Chondrocyte (in vitro differentiated cells): ENCODE data around the gene CNTF. TPM values are rescaled to one million over a fixed set of nuclear protein-coding genes. Genes with fewer than 3 reads are reported as not detected.

ENCODE experiments used
- DNase-seq: peaks from one replicate; pipeline ENCODE4 v3.0.0; 2021; ENCODE audit warnings: mixed read lengths, low spot score
- H3K27ac Mint-ChIP-seq: one replicate; pipeline ENCODE4 v1.8.0; 2021; ENCODE audit warnings: mild to moderate bottlenecking, moderate library complexity, mixed read lengths; ENCODE audit not compliant: unreplicated experiment
- H3K27me3 Mint-ChIP-seq: 2 replicates; pipeline ENCODE4 v1.8.0; 2021; ENCODE audit warnings: low read depth, mixed read lengths
- H3K36me3 Mint-ChIP-seq: 2 replicates; pipeline ENCODE4 v1.8.0; 2021; ENCODE audit warnings: low read depth, mixed read lengths
- H3K4me1 Mint-ChIP-seq: 2 replicates; pipeline ENCODE4 v1.8.0; 2021; ENCODE audit warnings: low read depth, mild to moderate bottlenecking, mixed read lengths
- H3K4me3 Mint-ChIP-seq: one replicate; pipeline ENCODE4 v1.8.0; 2021; ENCODE audit warnings: mild to moderate bottlenecking, moderate library complexity, mixed read lengths; ENCODE audit not compliant: unreplicated experiment
- H3K9me3 Mint-ChIP-seq: 2 replicates; pipeline ENCODE4 v1.8.0; 2021; ENCODE audit warnings: low read depth, mixed read lengths
- total RNA-seq: library from RNA; stranded (reverse); gene quantifications from 3 replicates; pipeline ENCODE4 v1.2.1, GENCODE V29; 2021
- TF ChIP-seq, protein P1 (sequence below): fragments of 200-600 bp; sonication (generic); IDR thresholded peaks from 2 replicates; pipeline ENCODE4 v1.5.0; 2021; ENCODE audit warnings: antibody characterized with exemption, mild to moderate bottlenecking, moderate library complexity

The CNTF gene
- total RNA-seq, 1 donor from 2014 or later = 0.92 TPM

GRCh38 chr11:58626934-58627483 is 4.5 kb downstream of the CNTF start:
- Mint-ChIP-seq H3K36me3 (peaks cover 22% of the 10 kb centered on the region), H3K4me3 (no peak overlapping the region), H3K27ac (peak overlapping the region; percentile 82), H3K9me3 (no peaks in the 10 kb centered on the region), H3K4me1 (peaks cover 22% of the 10 kb centered on the region), H3K27me3 (no peaks in the 10 kb centered on the region)
- TF ChIP-seq, protein P1, sequence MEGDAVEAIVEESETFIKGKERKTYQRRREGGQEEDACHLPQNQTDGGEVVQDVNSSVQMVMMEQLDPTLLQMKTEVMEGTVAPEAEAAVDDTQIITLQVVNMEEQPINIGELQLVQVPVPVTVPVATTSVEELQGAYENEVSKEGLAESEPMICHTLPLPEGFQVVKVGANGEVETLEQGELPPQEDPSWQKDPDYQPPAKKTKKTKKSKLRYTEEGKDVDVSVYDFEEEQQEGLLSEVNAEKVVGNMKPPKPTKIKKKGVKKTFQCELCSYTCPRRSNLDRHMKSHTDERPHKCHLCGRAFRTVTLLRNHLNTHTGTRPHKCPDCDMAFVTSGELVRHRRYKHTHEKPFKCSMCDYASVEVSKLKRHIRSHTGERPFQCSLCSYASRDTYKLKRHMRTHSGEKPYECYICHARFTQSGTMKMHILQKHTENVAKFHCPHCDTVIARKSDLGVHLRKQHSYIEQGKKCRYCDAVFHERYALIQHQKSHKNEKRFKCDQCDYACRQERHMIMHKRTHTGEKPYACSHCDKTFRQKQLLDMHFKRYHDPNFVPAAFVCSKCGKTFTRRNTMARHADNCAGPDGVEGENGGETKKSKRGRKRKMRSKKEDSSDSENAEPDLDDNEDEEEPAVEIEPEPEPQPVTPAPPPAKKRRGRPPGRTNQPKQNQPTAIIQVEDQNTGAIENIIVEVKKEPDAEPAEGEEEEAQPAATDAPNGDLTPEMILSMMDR = no peak
- no peak for DNase-seq

DNA sequence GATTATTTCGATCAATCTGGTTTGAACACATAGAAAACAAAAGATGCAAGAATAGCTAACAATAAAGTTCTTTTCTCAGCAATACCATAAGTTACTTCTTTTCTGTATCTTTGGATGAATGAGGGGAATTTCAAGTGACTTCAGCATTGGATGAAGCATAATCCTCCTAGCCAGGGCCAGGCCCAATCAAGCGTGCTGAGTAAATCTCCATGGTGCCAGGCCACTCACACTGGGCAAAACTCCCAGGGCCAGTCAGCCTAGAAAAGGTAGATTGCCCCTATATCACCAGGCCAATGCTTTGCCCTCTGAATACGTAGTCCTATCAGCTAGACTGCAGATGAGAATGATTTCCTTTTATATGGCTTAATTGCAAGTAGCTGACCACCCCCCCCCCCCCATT is 6.0 kb downstream of the CNTF start:
- DNase-seq = no peak
- TF ChIP-seq, protein P1 = no peak
- no peaks in the 10 kb centered on the region for H3K27me3 Mint-ChIP-seq
- peaks cover 19% of the 10 kb centered on the region for H3K4me1 Mint-ChIP-seq
- peaks cover 14% of the 10 kb centered on the region for H3K36me3 Mint-ChIP-seq
- H3K4me3 Mint-ChIP-seq = no peak overlapping the region
- H3K27ac Mint-ChIP-seq = no peak overlapping the region
- H3K9me3 Mint-ChIP-seq = no peaks in the 10 kb centered on the region

DNA sequence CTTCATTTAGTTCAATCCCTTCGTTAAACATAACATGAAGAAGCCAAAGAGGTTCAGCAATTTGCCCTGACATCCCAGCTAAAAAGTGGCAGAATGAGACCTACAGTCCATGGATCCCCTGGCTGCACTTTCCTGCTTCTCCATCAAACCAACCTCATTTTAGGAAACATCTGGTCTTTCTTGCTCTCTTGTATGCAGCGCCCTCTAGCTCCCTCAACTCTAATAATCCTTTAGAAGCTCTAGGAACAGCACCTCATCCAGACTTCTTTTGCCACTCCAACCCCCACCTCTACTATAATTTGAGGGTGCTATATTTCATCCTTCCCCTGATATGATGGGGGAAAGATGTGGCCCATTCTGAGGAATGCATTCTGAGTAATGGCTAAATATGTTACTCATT is 7.4 kb downstream of the CNTF start:
- peaks cover 19% of the 10 kb centered on the region for H3K4me1 Mint-ChIP-seq
- H3K4me3 Mint-ChIP-seq = no peak overlapping the region

GRCh38 chr11:58631378-58631777 is 8.9 kb downstream of the CNTF start:
- H3K27me3 Mint-ChIP-seq = no peaks in the 10 kb centered on the region
- H3K27ac Mint-ChIP-seq = no peak overlapping the region
- TF ChIP-seq, protein P1 = no peak
- no peak overlapping the region for H3K4me3 Mint-ChIP-seq
- DNase-seq = no peak
- H3K9me3 Mint-ChIP-seq = no peaks in the 10 kb centered on the region
- H3K36me3 Mint-ChIP-seq = peaks cover 3% of the 10 kb centered on the region
- peaks cover 16% of the 10 kb centered on the region for H3K4me1 Mint-ChIP-seq

More for the DNA sequence above, 7.4 kb downstream of the CNTF start:
- no peaks in the 10 kb centered on the region for H3K27me3 Mint-ChIP-seq
- no peak for DNase-seq
- TF ChIP-seq, protein P1 = peak; percentile 70
- H3K9me3 Mint-ChIP-seq = no peaks in the 10 kb centered on the region
- peaks cover 5% of the 10 kb centered on the region for H3K36me3 Mint-ChIP-seq
- no peak overlapping the region for H3K27ac Mint-ChIP-seq

DNA sequence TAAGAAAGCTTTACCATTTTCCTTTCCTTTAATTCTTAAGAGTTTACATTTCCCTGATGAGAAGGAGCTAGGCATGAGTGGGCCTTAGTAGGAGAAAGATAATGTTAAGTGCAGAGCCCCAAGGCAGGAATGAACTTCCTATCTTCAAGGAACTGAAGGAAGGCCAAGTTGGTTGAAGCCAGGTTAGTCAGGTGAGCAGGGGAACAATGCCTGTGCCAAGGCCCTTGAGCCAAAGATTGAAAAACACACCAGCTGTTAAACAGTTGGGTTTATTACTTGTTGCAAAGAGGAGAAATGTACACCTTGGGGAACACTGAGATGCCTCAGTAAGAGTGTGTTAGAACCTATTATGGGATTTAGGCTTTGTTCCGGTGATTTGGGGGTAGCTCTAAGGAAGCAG is 10.0 kb downstream of the CNTF start:
- no peak overlapping the region for H3K27ac Mint-ChIP-seq
- DNase-seq = no peak
- H3K4me3 Mint-ChIP-seq = no peak overlapping the region
- H3K4me1 Mint-ChIP-seq = peaks cover 7% of the 10 kb centered on the region
- H3K9me3 Mint-ChIP-seq = no peaks in the 10 kb centered on the region
- TF ChIP-seq, protein P1 = no peak
- H3K36me3 Mint-ChIP-seq = no peaks in the 10 kb centered on the region
- H3K27me3 Mint-ChIP-seq = no peaks in the 10 kb centered on the region
